Measurements from ENCODE around the gene C6orf52. TPM values are rescaled to one million over a fixed set of nuclear protein-coding genes. Genes with fewer than 3 reads are reported as not detected.

Gene C6orf52
- polyA plus RNA-seq, 1 of the 3 experiments (the other 2 are of a cell fraction): 1.4 TPM

GRCh38 chr6:10678456-10678855 lies 16.0 kb downstream of the C6orf52 start:
- Histone ChIP-seq H3K4me2 (no peak overlapping the region), H3K9me2 (no peaks in the 10 kb centered on the region), H3K79me2 (ENCODE audit: insufficient read depth) (no peaks in the 10 kb centered on the region), H3K27ac (ENCODE audit: low read depth in 2 of 2, low read length in 1 of 2) (no peak overlapping the region), H3K9ac (no peak overlapping the region), H3K36me3 (replicated peaks in 1 of 2; ENCODE audit: control insufficient read depth in 1 of 2, insufficient read depth in 2 of 2, low read length in 1 of 2) (no peaks in the 10 kb centered on the region), H3K27me3 (ENCODE audit: insufficient read depth) (no peaks in the 10 kb centered on the region), H2AFZ (ENCODE audit: low read depth) (no peak overlapping the region), H3K4me1 (ENCODE audit: control insufficient read depth in 1 of 2, insufficient read depth in 2 of 2, low read depth in 1 of 2, low read length in 1 of 2) (no peaks in the 10 kb centered on the region), H3K4me3 (ENCODE audit: low read depth in 2 of 2, low read length in 1 of 2) (no peak overlapping the region), H3K9me3 (no peaks in the 10 kb centered on the region), H4K20me1 (ENCODE audit: insufficient read depth) (no peaks in the 10 kb centered on the region), H3F3A (replicated peaks; ENCODE audit: insufficient read depth) (no peaks in the 10 kb centered on the region)
- ChIA-PET CTCF (no interaction called here), POLR2A (no interaction called here)
- no peak for DNase-seq
- TF ChIP-seq TAF1 (IDR thresholded peaks at IDR 0.05; ENCODE audit: borderline replicate concordance, low read depth, low read length) (no peak), RAD21 (IDR thresholded peaks at IDR 0.05; ENCODE audit: low read length) (no peak), POLR2AphosphoS5 (IDR thresholded peaks at IDR 0.05; ENCODE audit: low read depth, low read length) (no peak), MEF2A (IDR thresholded peaks at IDR 0.05; ENCODE audit: borderline replicate concordance, low read depth) (no peak), FOXM1 (IDR thresholded peaks at IDR 0.05; ENCODE audit: low read depth) (no peak), ZBTB33 (IDR thresholded peaks at IDR 0.05; ENCODE audit: borderline replicate concordance, low read depth) (no peak), JUND (IDR thresholded peaks at IDR 0.05) (no peak), RXRA (IDR thresholded peaks at IDR 0.05; ENCODE audit: borderline replicate concordance, low read depth) (no peak), ELF1 (IDR thresholded peaks at IDR 0.05) (no peak), IRF3 (IDR thresholded peaks at IDR 0.05; ENCODE audit: low read depth, low read length) (no peak), NRF1 (IDR thresholded peaks at IDR 0.05; ENCODE audit: low read depth, low read length) (no peak), NFIC (IDR thresholded peaks at IDR 0.05; ENCODE audit: borderline replicate concordance) (no peak)
- TF ChIP-seq, protein P1, sequence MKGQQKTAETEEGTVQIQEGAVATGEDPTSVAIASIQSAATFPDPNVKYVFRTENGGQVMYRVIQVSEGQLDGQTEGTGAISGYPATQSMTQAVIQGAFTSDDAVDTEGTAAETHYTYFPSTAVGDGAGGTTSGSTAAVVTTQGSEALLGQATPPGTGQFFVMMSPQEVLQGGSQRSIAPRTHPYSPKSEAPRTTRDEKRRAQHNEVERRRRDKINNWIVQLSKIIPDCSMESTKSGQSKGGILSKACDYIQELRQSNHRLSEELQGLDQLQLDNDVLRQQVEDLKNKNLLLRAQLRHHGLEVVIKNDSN (IDR thresholded peaks at IDR 0.05; ENCODE audit: borderline replicate concordance, low read depth): no peak
- TF ChIP-seq, protein P2, sequence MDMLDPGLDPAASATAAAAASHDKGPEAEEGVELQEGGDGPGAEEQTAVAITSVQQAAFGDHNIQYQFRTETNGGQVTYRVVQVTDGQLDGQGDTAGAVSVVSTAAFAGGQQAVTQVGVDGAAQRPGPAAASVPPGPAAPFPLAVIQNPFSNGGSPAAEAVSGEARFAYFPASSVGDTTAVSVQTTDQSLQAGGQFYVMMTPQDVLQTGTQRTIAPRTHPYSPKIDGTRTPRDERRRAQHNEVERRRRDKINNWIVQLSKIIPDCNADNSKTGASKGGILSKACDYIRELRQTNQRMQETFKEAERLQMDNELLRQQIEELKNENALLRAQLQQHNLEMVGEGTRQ (IDR thresholded peaks at IDR 0.05; ENCODE audit: borderline replicate concordance, low read depth, low read length): no peak
- WGBS (ENCODE audit: low lambda C conversion rate): 84% methylated on average over 4 of the region's 4 CpGs

DNA sequence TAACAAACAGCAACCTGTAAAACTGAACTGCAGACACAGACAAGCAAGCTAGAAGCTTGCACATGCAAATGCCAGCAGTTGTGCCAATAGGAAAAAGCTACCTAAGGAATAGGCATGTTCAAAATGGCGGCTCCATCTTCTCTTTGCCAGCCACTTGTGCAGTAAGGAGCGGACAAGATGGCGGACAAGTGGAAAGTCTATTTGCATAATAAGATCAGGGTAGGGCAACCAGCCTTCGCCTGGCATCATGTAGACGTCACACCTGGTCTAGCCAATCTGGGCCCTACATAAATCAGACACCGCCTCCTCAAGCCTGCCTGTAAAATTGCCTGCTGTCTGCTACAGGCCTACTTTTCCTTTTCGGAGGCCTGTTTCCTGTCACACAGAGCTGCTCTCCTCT lies 18.0 kb downstream of the C6orf52 start:
- no peaks in the 10 kb centered on the region for H3K79me2 ChIP-seq (ENCODE audit: insufficient read depth)
- H3K9ac ChIP-seq: no peak overlapping the region
- no peak overlapping the region for H3K4me2 ChIP-seq
- 94% methylated on average over 6 of the region's 7 CpGs for WGBS (ENCODE audit: low lambda C conversion rate)
- no peaks in the 10 kb centered on the region for H3K27me3 ChIP-seq (ENCODE audit: insufficient read depth)
- no peaks in the 10 kb centered on the region for H3K9me2 ChIP-seq
- no peak overlapping the region for H3K27ac ChIP-seq (ENCODE audit: low read depth in 2 of 2, low read length in 1 of 2)
- no peak for DNase-seq
- POLR2A ChIA-PET: no interaction called here
- no peaks in the 10 kb centered on the region for H3K36me3 ChIP-seq (replicated peaks in 1 of 2; ENCODE audit: control insufficient read depth in 1 of 2, insufficient read depth in 2 of 2, low read length in 1 of 2)
- no peak overlapping the region for H2AFZ ChIP-seq (ENCODE audit: low read depth)
- H3K4me1 ChIP-seq (ENCODE audit: control insufficient read depth in 1 of 2, insufficient read depth in 2 of 2, low read depth in 1 of 2, low read length in 1 of 2): no peaks in the 10 kb centered on the region
- H3K4me3 ChIP-seq (ENCODE audit: low read depth in 2 of 2, low read length in 1 of 2): no peak overlapping the region
- CTCF ChIA-PET: no interaction called here
- H3K9me3 ChIP-seq: no peaks in the 10 kb centered on the region
- H4K20me1 ChIP-seq (ENCODE audit: insufficient read depth): no peaks in the 10 kb centered on the region
- H3F3A ChIP-seq (replicated peaks; ENCODE audit: insufficient read depth): no peaks in the 10 kb centered on the region
- TF ChIP-seq FOSL2 (IDR thresholded peaks at IDR 0.05; ENCODE audit: borderline replicate concordance, low read depth) (no peak), FOXJ3 (CRISPR knock-in tag; IDR thresholded peaks at IDR 0.05) (no peak), POLR2AphosphoS5 (IDR thresholded peaks at IDR 0.05; ENCODE audit: low read depth, low read length) (no peak), CHD2 (IDR thresholded peaks at IDR 0.05; ENCODE audit: low read length, partially characterized antibody) (no peak), ZBTB33 (IDR thresholded peaks at IDR 0.05; ENCODE audit: borderline replicate concordance, low read depth) (no peak), EZH2phosphoT487 (IDR thresholded peaks at IDR 0.05; ENCODE audit: borderline replicate concordance, low read depth) (no peak), PBX3 (IDR thresholded peaks at IDR 0.05) (no peak), GABPA (IDR thresholded peaks at IDR 0.05; ENCODE audit: low read depth) (no peak)
- TF ChIP-seq, protein P2 (IDR thresholded peaks at IDR 0.05; ENCODE audit: borderline replicate concordance, low read depth, low read length): no peak
